OCI-LY7 (cell line): ENCODE measurements around the gene GPRIN1. TPM values are rescaled to one million over a fixed set of nuclear protein-coding genes. Genes with fewer than 3 reads are reported as not detected.

Experiments
- BruUV-seq: library from RNA; stranded (reverse); fragments of 400-500 nt; replicated peaks from 2 replicates; lab custom pipeline; 2021; lab: Mats Ljungman, UMichigan
- CTCF ChIA-PET: fragments of 300-600 bp; sonication (Branson Sonifier 250); formaldehyde crosslinking; loops from one replicate; lab custom pipeline; 2022; ENCODE audit warnings: antibody characterized with exemption; ENCODE audit not compliant: unreplicated experiment; lab: Charles Lee
- POLR2A ChIA-PET: fragments of 300-600 bp; sonication (Branson Sonifier 250); formaldehyde crosslinking; loops from one replicate; lab custom pipeline; 2022; ENCODE audit warnings: antibody characterized with exemption; lab: Charles Lee
- DNase-seq: peaks from one replicate; pipeline ENCODE4 v3.0.0-alpha.2; 2015; ENCODE audit warnings: low spot score
- H2AFZ ChIP-seq: fragments of 200-600 bp; sonication (generic), shearing (Covaris generic); 2 replicates; pipeline ENCODE4 v1.6.1; 2014; ENCODE audit warnings: mild to moderate bottlenecking, antibody characterized with exemption, low read length, moderate library complexity
- H3K27ac ChIP-seq: fragments of 200-600 bp; sonication (generic); 2 replicates; pipeline ENCODE4 v1.5.1; 2014; ENCODE audit warnings: mixed run types, low read depth, mild to moderate bottlenecking, moderate library complexity, low read length, inconsistent platforms; ENCODE audit not compliant: poor library complexity, severe bottlenecking
- H3K36me3 ChIP-seq: fragments of 200-600 bp; sonication (generic); 2 replicates; pipeline ENCODE4 v1.6.1; 2014; ENCODE audit warnings: mild to moderate bottlenecking, antibody characterized with exemption, low read length, moderate library complexity, mixed read lengths; ENCODE audit not compliant: insufficient read depth
- H3K4me1 ChIP-seq: fragments of 200-600 bp; sonication (generic); 2 replicates; pipeline ENCODE4 v1.5.1; 2014; ENCODE audit warnings: mild to moderate bottlenecking, low read length; ENCODE audit not compliant: insufficient read depth, poor library complexity, severe bottlenecking
- H3K4me2 ChIP-seq: fragments of 200-600 bp; sonication (generic); 2 replicates; pipeline ENCODE4 v1.6.1; 2014; ENCODE audit warnings: mild to moderate bottlenecking, low read length
- H3K4me3 ChIP-seq: fragments of 200-600 bp; sonication (generic); 2 replicates; pipeline ENCODE4 v1.5.1; 2014; ENCODE audit warnings: mild to moderate bottlenecking, low read depth, low read length; ENCODE audit not compliant: poor library complexity, severe bottlenecking
- H3K79me2 ChIP-seq: fragments of 200-600 bp; sonication (generic); 2 replicates; pipeline ENCODE4 v1.6.1; 2016; ENCODE audit warnings: low read depth, mild to moderate bottlenecking, low read length, moderate library complexity, mixed read lengths; ENCODE audit not compliant: insufficient read depth
- H3K9me2 ChIP-seq: fragments of 200-600 bp; sonication (generic); 2 replicates; pipeline ENCODE4 v1.6.1; 2016; ENCODE audit warnings: mild to moderate bottlenecking, low read length, mixed read lengths; ENCODE audit not compliant: insufficient read depth
- H3K9me3 ChIP-seq: fragments of 200-600 bp; sonication (generic); 2 replicates; pipeline ENCODE4 v1.6.1; 2014; ENCODE audit warnings: mild to moderate bottlenecking, mixed run types, low read length, mixed read lengths
- H4K20me1 ChIP-seq: fragments of 200-600 bp; sonication (generic); 2 replicates; pipeline ENCODE4 v1.6.1; 2014; ENCODE audit warnings: mild to moderate bottlenecking, antibody characterized with exemption, low read length, moderate library complexity, mixed read lengths; ENCODE audit not compliant: insufficient read depth
- CTCF ChIP-seq: fragments of 200-600 bp; sonication (generic); conservative IDR thresholded peaks from 2 replicates; pipeline ENCODE4 v1.5.1; 2014; ENCODE audit warnings: mild to moderate bottlenecking, antibody characterized with exemption, low read length, moderate library complexity, mixed read lengths
- EZH2phosphoT487 ChIP-seq: fragments of 200-600 bp; sonication (generic); IDR thresholded peaks from 2 replicates; pipeline ENCODE4 v1.6.1; 2018; ENCODE audit warnings: low read depth, borderline replicate concordance, mild to moderate bottlenecking, mixed run types, antibody characterized with exemption, low read length, moderate library complexity, mixed read lengths
- intact Hi-C: fragments of 100-400 bp; cut with micrococcal nuclease; formaldehyde crosslinking; loops from one replicate; pipeline ENCODE4 v1.10.0; 2022; ENCODE audit not compliant: unreplicated experiment
- total RNA-seq, 2 experiments: library from RNA; depleted of rRNA in 1 of 2; stranded (reverse); fragments of >200 nt in 1 of 2; shearing (Covaris generic) in 1 of 2; gene quantifications; 2 replicates each; pipeline ENCODE4 v1.2.3, GENCODE V29; 2014 to 2022

Gene GPRIN1
- total RNA-seq, 2 experiments from 2014 or later = 3.8 to 5.3 TPM

GRCh38 chr5:176656467-176656990 lies 46.6 kb upstream of the GPRIN1 start:
- Histone ChIP-seq H4K20me1 (no peaks in the 10 kb centered on the region), H3K79me2 (no peaks in the 10 kb centered on the region), H3K36me3 (no peaks in the 10 kb centered on the region), H3K4me1 (peaks cover 5% of the 10 kb centered on the region), H3K9me3 (no peaks in the 10 kb centered on the region), H2AFZ (no peak overlapping the region), H3K4me3 (no peak overlapping the region), H3K4me2 (no peak overlapping the region), H3K9me2 (no peaks in the 10 kb centered on the region), H3K27ac (no peak overlapping the region)
- BruUV-seq = no TSS peak
- DNase-seq = no peak
- intact Hi-C loops = no loop called here
- TF ChIP-seq CTCF (no peak), EZH2phosphoT487 (no peak)
- POLR2A ChIA-PET = no interaction called here
- CTCF ChIA-PET = no interaction called here

DNA sequence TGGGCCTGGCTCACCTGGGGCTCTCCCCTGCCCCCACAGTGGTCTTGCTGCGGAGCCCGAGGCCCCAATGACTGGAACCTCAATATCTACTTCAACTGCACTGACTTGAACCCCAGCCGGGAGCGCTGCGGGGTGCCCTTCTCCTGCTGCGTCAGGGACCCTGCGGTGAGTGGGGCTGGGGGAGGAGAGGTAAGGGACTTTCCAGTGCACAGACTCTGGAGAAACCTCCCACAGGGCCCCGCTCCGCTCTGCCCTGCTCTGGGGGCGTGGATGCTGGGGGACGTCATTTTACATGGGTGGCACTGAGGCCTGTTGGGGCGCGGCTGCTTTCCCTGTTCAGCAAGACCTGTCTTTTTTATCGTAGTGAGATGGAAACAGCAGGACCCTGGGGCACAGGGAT lies 44.9 kb upstream of the GPRIN1 start:
- Histone ChIP-seq H3K4me1 (peaks cover 5% of the 10 kb centered on the region), H3K9me2 (no peaks in the 10 kb centered on the region), H3K4me2 (no peak overlapping the region), H3K79me2 (no peaks in the 10 kb centered on the region), H2AFZ (no peak overlapping the region), H3K9me3 (no peaks in the 10 kb centered on the region), H4K20me1 (no peaks in the 10 kb centered on the region), H3K4me3 (no peak overlapping the region), H3K36me3 (no peaks in the 10 kb centered on the region), H3K27ac (no peak overlapping the region)
- no TSS peak for BruUV-seq
- TF ChIP-seq CTCF (no peak), EZH2phosphoT487 (no peak)
- ChIA-PET POLR2A (no interaction called here), CTCF (interaction anchor here (1.0 kb wide), 1 partner anchor 111 kb away, joined by 3 read pairs; no protein-coding TSS in a partner anchor)
- no peak for DNase-seq
- intact Hi-C loops = no loop called here
